H9 (cell line): Measurements from ENCODE around the gene SLC19A1. TPM values are rescaled to one million over a fixed set of nuclear protein-coding genes. Genes with fewer than 3 reads are reported as not detected.

Source experiments
- DNase-seq: peaks from one replicate; pipeline ENCODE4 v3.0.0-alpha.2; 2017
- H2AFZ ChIP-seq: one replicate; pipeline ENCODE4 v1.6.1; 2013; ENCODE audit warnings: mild to moderate bottlenecking, low read length, control low read depth, moderate library complexity
- H2AK5ac ChIP-seq: 2 replicates; pipeline ENCODE4 v1.6.1; 2013; ENCODE audit warnings: low read length, control low read depth, mixed read lengths; ENCODE audit not compliant: insufficient read length
- H2BK120ac ChIP-seq: one replicate; pipeline ENCODE4 v1.6.1; 2013; ENCODE audit warnings: low read depth, mild to moderate bottlenecking, low read length, control low read depth, inconsistent platforms; ENCODE audit not compliant: poor library complexity, severe bottlenecking
- H2BK12ac ChIP-seq: 2 replicates; pipeline ENCODE4 v1.6.1; 2013; ENCODE audit warnings: low read length, control low read depth, mixed read lengths, low read depth; ENCODE audit not compliant: insufficient read length
- H2BK15ac ChIP-seq: 2 replicates; pipeline ENCODE4 v1.6.1; 2013; ENCODE audit warnings: low read depth, low read length, control low read depth
- H2BK20ac ChIP-seq: one replicate; pipeline ENCODE4 v1.6.1; 2013; ENCODE audit warnings: low read depth, mild to moderate bottlenecking, low read length, control low read depth, inconsistent platforms; ENCODE audit not compliant: poor library complexity, severe bottlenecking
- H2BK5ac ChIP-seq: 2 replicates; pipeline ENCODE4 v1.6.1; 2013; ENCODE audit warnings: low read length, control low read depth, mixed read lengths; ENCODE audit not compliant: insufficient read length
- H3K14ac ChIP-seq: 2 replicates; pipeline ENCODE4 v1.6.1; 2013; ENCODE audit warnings: low read length, control low read depth; ENCODE audit not compliant: insufficient read depth
- H3K18ac ChIP-seq: 2 replicates; pipeline ENCODE4 v1.6.1; 2013; ENCODE audit warnings: low read depth, mild to moderate bottlenecking, mixed read lengths, low read length, control low read depth; ENCODE audit not compliant: insufficient read length
- H3K23ac ChIP-seq: 2 replicates; pipeline ENCODE4 v1.6.1; 2013; ENCODE audit warnings: low read length, control low read depth, mixed read lengths, low read depth; ENCODE audit not compliant: insufficient read length
- H3K23me2 ChIP-seq: 2 replicates; pipeline ENCODE4 v1.6.1; 2013; ENCODE audit warnings: low read depth, mild to moderate bottlenecking, mixed read lengths, low read length, control low read depth; ENCODE audit not compliant: insufficient read length, poor library complexity, severe bottlenecking
- H3K27ac ChIP-seq: 2 replicates; pipeline ENCODE4 v1.5.1; 2013; ENCODE audit warnings: low read length, control low read depth, mixed read lengths, low read depth; ENCODE audit not compliant: insufficient read length
- H3K27me3 ChIP-seq: 2 replicates; pipeline ENCODE4 v1.6.1; 2013; ENCODE audit warnings: low read length, control low read depth, inconsistent platforms; ENCODE audit not compliant: insufficient read depth
- H3K4ac ChIP-seq: 2 replicates; pipeline ENCODE4 v1.6.1; 2013; ENCODE audit warnings: low read depth, mild to moderate bottlenecking, control low read depth, inconsistent platforms, low read length, moderate library complexity
- H3K4me1 ChIP-seq: 2 replicates; pipeline ENCODE4 v1.6.1; 2013; ENCODE audit warnings: low read length, control low read depth, inconsistent platforms; ENCODE audit not compliant: insufficient read depth
- H3K4me2 ChIP-seq: 2 replicates; pipeline ENCODE4 v1.6.1; 2013; ENCODE audit warnings: low read length, control low read depth, mixed read lengths; ENCODE audit not compliant: insufficient read length, insufficient read depth
- H3K56ac ChIP-seq: 2 replicates; pipeline ENCODE4 v1.6.1; 2013; ENCODE audit warnings: low read depth, mild to moderate bottlenecking, mixed read lengths, low read length, control low read depth; ENCODE audit not compliant: insufficient read length
- H3K79me1 ChIP-seq: 2 replicates; pipeline ENCODE4 v1.6.1; 2013; ENCODE audit warnings: low read depth, mild to moderate bottlenecking, moderate library complexity, low read length, control low read depth, inconsistent platforms; ENCODE audit not compliant: insufficient read depth, poor library complexity, severe bottlenecking
- H3K79me2 ChIP-seq: 2 replicates; pipeline ENCODE4 v1.6.1; 2013; ENCODE audit warnings: low read length, control low read depth, inconsistent platforms; ENCODE audit not compliant: insufficient read depth
- H3K9ac ChIP-seq: 2 replicates; pipeline ENCODE4 v1.6.1; 2013; ENCODE audit warnings: low read length, control low read depth, mixed read lengths; ENCODE audit not compliant: insufficient read length; ENCODE audit errors: extremely low read depth
- H3K9me3 ChIP-seq: one replicate; pipeline ENCODE4 v1.6.1; 2013; ENCODE audit warnings: low read depth, low read length, inconsistent platforms; ENCODE audit not compliant: control insufficient read depth
- H3T11ph ChIP-seq: one replicate; pipeline ENCODE4 v1.6.1; 2013; ENCODE audit warnings: mild to moderate bottlenecking, low read length, control low read depth, inconsistent platforms
- H4K20me1 ChIP-seq: one replicate; pipeline ENCODE4 v1.6.1; 2013; ENCODE audit not compliant: control insufficient read depth, insufficient read length, insufficient read depth
- H4K5ac ChIP-seq: 2 replicates; pipeline ENCODE4 v1.6.1; 2013; ENCODE audit warnings: low read depth, mild to moderate bottlenecking, mixed read lengths, low read length, control low read depth; ENCODE audit not compliant: insufficient read length
- H4K8ac ChIP-seq: replicated peaks from 2 replicates; pipeline ENCODE4 v1.6.1; 2013; ENCODE audit warnings: low read length, control low read depth, mixed read lengths, low read depth; ENCODE audit not compliant: insufficient read length
- H4K91ac ChIP-seq: 2 replicates; pipeline ENCODE4 v1.6.1; 2013; ENCODE audit warnings: low read depth, mild to moderate bottlenecking, moderate library complexity, mixed read lengths, low read length, control low read depth; ENCODE audit not compliant: insufficient read length
- H3K27ac Mint-ChIP-seq, 3 experiments: 2 replicates in 2 of 3; 3 replicates in 1 of 3; pipeline ENCODE4 v1.8.0; 2020 to 2021; ENCODE audit warnings: mixed read lengths in 3 of 3, mild to moderate bottlenecking in 1 of 3, moderate library complexity in 1 of 3
- H3K27me3 Mint-ChIP-seq: 2 replicates; pipeline ENCODE4 v1.8.0; 2021; ENCODE audit warnings: low read depth, mild to moderate bottlenecking, moderate library complexity, mixed read lengths
- H3K36me3 Mint-ChIP-seq, 3 experiments: 2 replicates in 2 of 3; 3 replicates in 1 of 3; pipeline ENCODE4 v1.8.0; 2020 to 2021; ENCODE audit warnings: low read depth in 3 of 3, mixed read lengths in 3 of 3; ENCODE audit not compliant: insufficient read depth in 1 of 3
- H3K4me1 Mint-ChIP-seq, 2 experiments: 2 replicates each; pipeline ENCODE4 v1.8.0; 2020; ENCODE audit warnings: mixed read lengths in 2 of 2
- H3K4me3 Mint-ChIP-seq, 2 experiments: 2 replicates in 1 of 2; 3 replicates in 1 of 2; pipeline ENCODE4 v1.8.0; 2020 to 2021; ENCODE audit warnings: mild to moderate bottlenecking in 2 of 2, mixed read lengths in 2 of 2, moderate library complexity in 1 of 2
- H3K9me3 Mint-ChIP-seq, 2 experiments: 2 replicates in 1 of 2; 3 replicates in 1 of 2; pipeline ENCODE4 v1.8.0; 2020; ENCODE audit warnings: mild to moderate bottlenecking in 2 of 2, mixed read lengths in 2 of 2, moderate library complexity in 1 of 2
- WGBS: extraction: QIAGEN DNeasy Blood & Tissue Kit; methylation state at CpG from one replicate; pipeline ENCODE4 v1.1.7; 2013; ENCODE audit warnings: missing lambda C conversion rate, low lambda C conversion rate, mixed read lengths; ENCODE audit not compliant: insufficient read length; ENCODE audit errors: extremely low coverage; 5-methylcytosine and 5-hydroxymethylcytosine counted together
- total RNA-seq: library from RNA; stranded (reverse); gene quantifications from 2 replicates; pipeline ENCODE4 v1.2.1, GENCODE V29; 2021
- TF ChIP-seq, protein P1 (sequence below): fragments of 200-600 bp; sonication (generic); conservative IDR thresholded peaks from 3 replicates; pipeline ENCODE4 v1.8.0; 2021; ENCODE audit warnings: antibody characterized with exemption, mild to moderate bottlenecking

Gene SLC19A1
- total RNA-seq, 1 experiment from 2014 or later = 32.4 TPM

DNA sequence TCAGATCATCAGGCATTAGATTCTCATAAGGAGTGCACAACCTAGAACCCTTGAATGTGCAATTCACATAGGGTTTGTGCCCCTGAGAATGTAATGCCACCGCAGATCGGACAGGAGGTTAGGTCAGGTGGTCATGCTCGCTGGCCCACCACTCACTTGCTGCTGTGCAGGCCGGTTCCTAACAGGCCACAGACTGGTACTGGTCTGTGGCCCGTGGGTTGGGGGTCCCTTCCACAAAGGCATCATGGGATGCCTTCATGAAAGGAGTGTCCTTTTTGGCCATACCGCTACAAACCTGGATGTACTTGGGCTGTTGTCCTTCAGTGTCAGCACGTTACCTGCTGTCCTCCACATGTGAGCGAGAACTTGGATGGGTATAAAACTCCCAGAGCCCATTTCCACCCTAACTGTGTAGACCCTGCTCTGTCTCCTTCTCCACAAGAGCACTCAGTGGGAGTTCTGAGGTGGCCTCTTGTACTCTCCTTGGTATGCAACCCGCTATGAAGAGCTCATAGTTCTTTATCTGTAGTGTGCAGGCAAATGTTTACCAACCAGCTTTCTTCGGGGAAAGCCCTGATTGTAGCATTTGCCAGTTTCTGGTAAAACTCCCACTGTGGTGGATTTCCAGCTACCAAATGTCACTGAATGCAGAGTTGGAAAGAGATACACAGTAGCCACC lies 41.7 kb upstream of the SLC19A1 start:
- Histone ChIP-seq H3K23ac (no peak overlapping the region), H3K18ac (no peak overlapping the region), H3K79me1 (no peaks in the 10 kb centered on the region), H4K8ac (no peak overlapping the region), H2BK5ac (no peak overlapping the region), H3K56ac (no peak overlapping the region), H4K5ac (no peak overlapping the region), H2BK15ac (no peak overlapping the region), H2BK120ac (no peak overlapping the region), H3K4ac (no peak overlapping the region), H3K23me2 (no peaks in the 10 kb centered on the region), H3T11ph (no peak overlapping the region), H4K91ac (no peak overlapping the region), H3K14ac (no peak overlapping the region), H3K27ac (no peak overlapping the region), H2AK5ac (no peak overlapping the region), H2BK20ac (no peak overlapping the region), H4K20me1 (no peaks in the 10 kb centered on the region), H2AFZ (no peak overlapping the region), H3K79me2 (no peaks in the 10 kb centered on the region), H3K4me1 (no peaks in the 10 kb centered on the region), H3K9me3 (peaks cover 25% of the 10 kb centered on the region), H3K4me2 (no peak overlapping the region), H3K27me3 (no peaks in the 10 kb centered on the region), H3K9ac (no peak overlapping the region), H2BK12ac (no peak overlapping the region)
- no peak overlapping the region for H3K4me3 Mint-ChIP-seq
- H3K36me3 Mint-ChIP-seq = peaks cover 2 to 28% (median 23%) of the 10 kb centered on the region in 3 experiments; a peak in 5 of 7 replicates
- peaks cover 50 to 55% of the 10 kb centered on the region in 2 experiments for H3K9me3 Mint-ChIP-seq
- TF ChIP-seq, protein P1, sequence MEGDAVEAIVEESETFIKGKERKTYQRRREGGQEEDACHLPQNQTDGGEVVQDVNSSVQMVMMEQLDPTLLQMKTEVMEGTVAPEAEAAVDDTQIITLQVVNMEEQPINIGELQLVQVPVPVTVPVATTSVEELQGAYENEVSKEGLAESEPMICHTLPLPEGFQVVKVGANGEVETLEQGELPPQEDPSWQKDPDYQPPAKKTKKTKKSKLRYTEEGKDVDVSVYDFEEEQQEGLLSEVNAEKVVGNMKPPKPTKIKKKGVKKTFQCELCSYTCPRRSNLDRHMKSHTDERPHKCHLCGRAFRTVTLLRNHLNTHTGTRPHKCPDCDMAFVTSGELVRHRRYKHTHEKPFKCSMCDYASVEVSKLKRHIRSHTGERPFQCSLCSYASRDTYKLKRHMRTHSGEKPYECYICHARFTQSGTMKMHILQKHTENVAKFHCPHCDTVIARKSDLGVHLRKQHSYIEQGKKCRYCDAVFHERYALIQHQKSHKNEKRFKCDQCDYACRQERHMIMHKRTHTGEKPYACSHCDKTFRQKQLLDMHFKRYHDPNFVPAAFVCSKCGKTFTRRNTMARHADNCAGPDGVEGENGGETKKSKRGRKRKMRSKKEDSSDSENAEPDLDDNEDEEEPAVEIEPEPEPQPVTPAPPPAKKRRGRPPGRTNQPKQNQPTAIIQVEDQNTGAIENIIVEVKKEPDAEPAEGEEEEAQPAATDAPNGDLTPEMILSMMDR = no peak
- no CpG with 5 or more reads among the region's 10 CpGs for WGBS
- peaks cover 60% of the 10 kb centered on the region for H3K27me3 Mint-ChIP-seq
- no peak overlapping the region for H3K27ac Mint-ChIP-seq
- no peak for DNase-seq
- no peaks in the 10 kb centered on the region for H3K4me1 Mint-ChIP-seq
